CD14-positive monocyte (primary cell): Measurements from ENCODE around the gene SNX14. TPM values are rescaled to one million over a fixed set of nuclear protein-coding genes. Genes with fewer than 3 reads are reported as not detected.

Experiments
- DNase-seq, 3 donors: peaks; one replicate each; pipeline ENCODE4 v3.0.0-alpha.2; 2011 to 2022
- H2AFZ ChIP-seq: 2 replicates; pipeline ENCODE4 v1.6.0; 2012; ENCODE audit warnings: mild to moderate bottlenecking, low read depth, low read length, inconsistent platforms; ENCODE audit not compliant: insufficient read depth, poor library complexity, severe bottlenecking
- H3K27ac ChIP-seq, 2 donors: 1 replicate in 1 of 2; 2 replicates in 1 of 2; pipeline ENCODE4 v1.5.1; 2012 to 2013; ENCODE audit warnings: low read length in 2 of 2, control low read depth in 1 of 2, inconsistent platforms in 1 of 2, low read depth in 1 of 2, mild to moderate bottlenecking in 1 of 2
- H3K27me3 ChIP-seq, 2 donors: one replicate each; pipeline versions ENCODE4 v1.6.0 to v1.6.1; 2011 to 2013; ENCODE audit warnings: low read length in 2 of 2; ENCODE audit not compliant: control insufficient read depth in 2 of 2, insufficient read depth in 2 of 2
- H3K36me3 ChIP-seq, 2 donors: replicated peaks in 1 of 2; 1 replicate in 1 of 2; 2 replicates in 1 of 2; pipeline versions ENCODE4 v1.5.1 to v1.6.1; 2012 to 2013; ENCODE audit warnings: low read length in 2 of 2, control low read depth in 1 of 2, inconsistent platforms in 1 of 2, mild to moderate bottlenecking in 1 of 2; ENCODE audit not compliant: insufficient read depth in 2 of 2, control insufficient read depth in 1 of 2
- H3K4me1 ChIP-seq, 2 donors: 1 replicate in 1 of 2; 2 replicates in 1 of 2; pipeline versions ENCODE4 v1.5.1 to v1.6.1; 2012 to 2013; ENCODE audit warnings: low read length in 2 of 2, control low read depth in 1 of 2, inconsistent platforms in 1 of 2, mild to moderate bottlenecking in 1 of 2, moderate library complexity in 1 of 2; ENCODE audit not compliant: insufficient read depth in 2 of 2, control insufficient read depth in 1 of 2
- H3K4me2 ChIP-seq: replicated peaks from 2 replicates; pipeline ENCODE3; 2012; ENCODE audit warnings: low read length, moderate library complexity, mild to moderate bottlenecking; ENCODE audit not compliant: poor library complexity, severe bottlenecking; ENCODE audit errors: extremely low read depth
- H3K4me3 ChIP-seq, 3 experiments: fragments of 200-600 bp in 1 of 3; sonication (generic) in 1 of 3; replicated peaks in 1 of 3; 1 replicate in 2 of 3; 2 replicates in 1 of 3; pipeline ENCODE4 v1.5.1; 2011 to 2013; ENCODE audit warnings: low read length in 3 of 3, mild to moderate bottlenecking in 3 of 3, control low read depth in 2 of 3, low read depth in 2 of 3, inconsistent platforms in 1 of 3, moderate library complexity in 1 of 3
- H3K79me2 ChIP-seq: 2 replicates; pipeline ENCODE4 v1.6.0; 2012; ENCODE audit warnings: mild to moderate bottlenecking, control low read depth, inconsistent platforms, low read length, moderate library complexity; ENCODE audit not compliant: insufficient read depth
- H3K9ac ChIP-seq: 2 replicates; pipeline ENCODE4 v1.6.0; 2017; ENCODE audit warnings: low read length, mild to moderate bottlenecking; ENCODE audit not compliant: insufficient read depth, poor library complexity, severe bottlenecking
- H3K9me3 ChIP-seq, 2 donors: replicated peaks in 1 of 2; 1 replicate in 1 of 2; 2 replicates in 1 of 2; pipeline versions ENCODE4 v1.5.1 to v1.6.1; 2012 to 2013; ENCODE audit warnings: low read length in 2 of 2, control low read depth in 1 of 2; ENCODE audit not compliant: control insufficient read depth in 1 of 2, insufficient read depth in 1 of 2
- H4K20me1 ChIP-seq: 2 replicates; pipeline ENCODE4 v1.6.0; 2012; ENCODE audit warnings: mild to moderate bottlenecking, low read length, control low read depth, moderate library complexity; ENCODE audit not compliant: insufficient read depth
- H3K27ac Mint-ChIP-seq, 7 donors: one replicate each; pipeline ENCODE4 v1.8.0; 2020; ENCODE audit warnings: mild to moderate bottlenecking in 7 of 7, mixed read lengths in 7 of 7, moderate library complexity in 6 of 7, inconsistent platforms in 2 of 7
- H3K27me3 Mint-ChIP-seq, 3 donors: one replicate each; pipeline ENCODE4 v1.8.0; 2021 to 2022; ENCODE audit warnings: low read depth in 3 of 3, mild to moderate bottlenecking in 3 of 3, mixed read lengths in 3 of 3, moderate library complexity in 3 of 3, inconsistent platforms in 1 of 3
- H3K36me3 Mint-ChIP-seq, 2 donors: one replicate each; pipeline ENCODE4 v1.8.0; 2020; ENCODE audit warnings: mixed read lengths in 2 of 2, inconsistent platforms in 1 of 2, mild to moderate bottlenecking in 1 of 2
- H3K4me1 Mint-ChIP-seq: one replicate; pipeline ENCODE4 v1.8.0; 2020; ENCODE audit warnings: mild to moderate bottlenecking, mixed read lengths
- H3K4me3 Mint-ChIP-seq, 2 donors: one replicate each; pipeline ENCODE4 v1.8.0; 2020; ENCODE audit warnings: mild to moderate bottlenecking in 2 of 2, mixed read lengths in 2 of 2, moderate library complexity in 1 of 2
- H3K9me3 Mint-ChIP-seq, 7 donors: one replicate each; pipeline ENCODE4 v1.8.0; 2020 to 2022; ENCODE audit warnings: mixed read lengths in 7 of 7, mild to moderate bottlenecking in 6 of 7, moderate library complexity in 6 of 7, inconsistent platforms in 2 of 7
- whole genome bisulfite sequencing: methylation state at CpG from one replicate; pipeline ENCODE4 v1.1.5; 2013; ENCODE audit warnings: missing lambda C conversion rate; ENCODE audit not compliant: insufficient coverage; 5-methylcytosine and 5-hydroxymethylcytosine counted together
- intact Hi-C, 2 donors: fragments of 100-400 bp; cut with micrococcal nuclease; formaldehyde crosslinking; loops; one replicate each; pipeline versions ENCODE4 v1.15.0 to v1.15.1; 2023
- polyA plus RNA-seq, 3 donors: library from polyadenylated mRNA; depleted of rRNA in 1 of 3; unstranded in 2 of 3; stranded (reverse) in 1 of 3; fragments of 300-500 nt in 2 of 3; fragments of >200 nt in 1 of 3; fragmentation: Illumina TruSeq in 2 of 3; gene quantifications; 1 replicate in 2 of 3; 2 replicates in 1 of 3; pipeline ENCODE4 v1.2.3, GENCODE V29; 2012 to 2021
- TF ChIP-seq, protein P1 (sequence below): fragments of 200-600 bp; IDR thresholded peaks from one replicate; pipeline ENCODE4 v1.8.0; 2022; ENCODE audit warnings: antibody characterized with exemption, mild to moderate bottlenecking

SNX14 gene
- polyA plus RNA-seq, 3 donors: 40.2 to 75.6 (median 73.3) TPM

DNA sequence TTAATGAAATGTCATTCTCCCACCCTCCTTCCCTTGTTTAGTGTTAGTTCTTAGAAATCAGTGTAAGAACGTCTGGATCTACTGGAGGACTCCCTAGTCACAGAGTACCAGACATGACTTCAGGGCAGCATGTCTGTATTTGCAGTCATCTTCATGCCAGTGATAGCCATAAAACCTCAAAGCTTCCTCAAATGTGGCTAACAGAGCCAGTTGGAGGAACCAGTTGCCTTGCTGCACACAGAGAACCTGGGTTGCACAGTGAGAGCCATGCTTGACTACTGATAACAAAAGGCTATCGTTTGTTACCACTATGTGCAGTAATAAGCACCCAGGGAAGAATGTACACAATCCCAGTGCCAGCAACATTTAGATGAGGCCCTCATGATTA lies 123.6 kb downstream of the SNX14 start:
- no peak overlapping the region for H3K27ac ChIP-seq
- peak overlapping the region in 1 of 7 donors; percentile 20 for H3K27ac Mint-ChIP-seq
- H3K27me3 Mint-ChIP-seq: peaks cover 11 to 19% (median 16%) of the 10 kb centered on the region in 3 donors
- peaks cover 0 to 8% of the 10 kb centered on the region in 2 donors for H3K4me1 ChIP-seq
- no peaks in the 10 kb centered on the region for H3K27me3 ChIP-seq
- H2AFZ ChIP-seq: no peak overlapping the region
- DNase-seq: no peak
- H3K9me3 ChIP-seq: no peaks in the 10 kb centered on the region
- no peak overlapping the region for H3K4me2 ChIP-seq
- no peaks in the 10 kb centered on the region for H3K9me3 Mint-ChIP-seq
- no peak overlapping the region for H3K4me3 ChIP-seq
- TF ChIP-seq, protein P1, sequence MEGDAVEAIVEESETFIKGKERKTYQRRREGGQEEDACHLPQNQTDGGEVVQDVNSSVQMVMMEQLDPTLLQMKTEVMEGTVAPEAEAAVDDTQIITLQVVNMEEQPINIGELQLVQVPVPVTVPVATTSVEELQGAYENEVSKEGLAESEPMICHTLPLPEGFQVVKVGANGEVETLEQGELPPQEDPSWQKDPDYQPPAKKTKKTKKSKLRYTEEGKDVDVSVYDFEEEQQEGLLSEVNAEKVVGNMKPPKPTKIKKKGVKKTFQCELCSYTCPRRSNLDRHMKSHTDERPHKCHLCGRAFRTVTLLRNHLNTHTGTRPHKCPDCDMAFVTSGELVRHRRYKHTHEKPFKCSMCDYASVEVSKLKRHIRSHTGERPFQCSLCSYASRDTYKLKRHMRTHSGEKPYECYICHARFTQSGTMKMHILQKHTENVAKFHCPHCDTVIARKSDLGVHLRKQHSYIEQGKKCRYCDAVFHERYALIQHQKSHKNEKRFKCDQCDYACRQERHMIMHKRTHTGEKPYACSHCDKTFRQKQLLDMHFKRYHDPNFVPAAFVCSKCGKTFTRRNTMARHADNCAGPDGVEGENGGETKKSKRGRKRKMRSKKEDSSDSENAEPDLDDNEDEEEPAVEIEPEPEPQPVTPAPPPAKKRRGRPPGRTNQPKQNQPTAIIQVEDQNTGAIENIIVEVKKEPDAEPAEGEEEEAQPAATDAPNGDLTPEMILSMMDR: no peak
- intact Hi-C loops: no loop called here
- no peak overlapping the region for H3K9ac ChIP-seq
- no CpG with 5 or more reads among the region's 2 CpGs for WGBS
- no peaks in the 10 kb centered on the region for H4K20me1 ChIP-seq
- H3K36me3 ChIP-seq: no peaks in the 10 kb centered on the region
- H3K4me3 Mint-ChIP-seq: no peak overlapping the region
- H3K79me2 ChIP-seq: no peaks in the 10 kb centered on the region
- peaks cover 12% of the 10 kb centered on the region for H3K4me1 Mint-ChIP-seq
- no peaks in the 10 kb centered on the region for H3K36me3 Mint-ChIP-seq

DNA sequence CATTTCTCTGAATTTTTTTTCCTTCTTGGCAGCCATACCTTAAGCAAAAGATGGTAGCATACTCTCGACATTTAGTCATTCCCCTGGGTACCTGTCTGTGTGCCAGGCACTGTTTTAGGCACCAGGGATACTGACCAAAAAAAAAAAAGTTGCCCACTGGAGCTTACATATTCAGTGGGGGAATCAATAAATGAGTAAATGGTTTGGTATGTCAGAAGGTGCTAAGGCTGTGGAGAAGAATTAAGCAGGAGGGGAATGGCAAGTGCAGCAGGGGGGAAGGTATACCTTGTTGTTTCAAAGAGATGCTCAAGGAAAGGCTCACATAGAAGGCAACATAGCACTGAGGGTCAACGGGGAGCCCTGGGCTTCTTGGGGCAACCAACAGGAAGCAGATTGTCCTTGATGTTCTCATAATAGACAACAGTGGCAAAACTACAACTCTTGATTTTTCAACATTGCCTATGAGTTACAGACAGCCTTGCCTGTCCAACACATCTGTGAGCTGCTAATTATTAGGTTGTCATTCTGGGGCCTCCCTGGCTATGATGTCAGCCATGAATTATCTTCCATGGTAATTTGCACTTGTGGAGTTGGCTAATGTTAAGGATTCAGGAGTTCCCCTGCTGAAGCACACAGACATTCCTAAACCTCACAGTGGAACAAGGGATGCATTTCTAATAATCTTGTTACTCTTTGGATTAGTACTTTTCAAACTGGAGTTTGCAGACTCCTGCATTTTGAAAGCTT lies 124.2 kb downstream of the SNX14 start:
- no peak overlapping the region for H3K4me2 ChIP-seq
- WGBS: 86% methylated on average over 2 of the region's 2 CpGs
- H3K36me3 Mint-ChIP-seq: no peaks in the 10 kb centered on the region
- H2AFZ ChIP-seq: no peak overlapping the region
- no peaks in the 10 kb centered on the region for H3K79me2 ChIP-seq
- no peak for DNase-seq
- H3K4me3 Mint-ChIP-seq: no peak overlapping the region
- peaks cover 1 to 14% of the 10 kb centered on the region in 2 donors for H3K4me1 ChIP-seq
- H3K9ac ChIP-seq: no peak overlapping the region
- H3K27ac Mint-ChIP-seq: no peak overlapping the region
- peaks cover 16 to 21% (median 18%) of the 10 kb centered on the region in 3 donors for H3K27me3 Mint-ChIP-seq
- no peaks in the 10 kb centered on the region for H3K9me3 ChIP-seq
- no peaks in the 10 kb centered on the region for H4K20me1 ChIP-seq
- H3K4me3 ChIP-seq: no peak overlapping the region
- H3K27me3 ChIP-seq: no peaks in the 10 kb centered on the region
- TF ChIP-seq, protein P1: no peak
- H3K36me3 ChIP-seq: no peaks in the 10 kb centered on the region
- H3K9me3 Mint-ChIP-seq: peaks cover 0 to 3% (median 0%) of the 10 kb centered on the region in 7 donors
- intact Hi-C loops: no loop called here
- no peak overlapping the region for H3K27ac ChIP-seq
- H3K4me1 Mint-ChIP-seq: peaks cover 18% of the 10 kb centered on the region
